Brain microvascular endothelial cell (primary cell): ENCODE data around the gene ARRDC2.
"Not testable (repeated sequence)": the region's sequence is repeated elsewhere in the genome, so short reads cannot be mapped to it uniquely, and the experiment has no call there.

Experiments used
- DNase-seq: peaks from one replicate; pipeline ENCODE4 v3.0.0-alpha.2; 2020
- H3K27ac ChIP-seq: fragments of 250-450 bp; sonication (Bioruptor Pico); 2 replicates; pipeline ENCODE4 v1.5.1; 2020; ENCODE audit warnings: mild to moderate bottlenecking, moderate library complexity
- H3K27me3 ChIP-seq: fragments of 250-450 bp; sonication (Bioruptor Pico); replicated peaks from 2 replicates; pipeline ENCODE4 v1.5.1; 2020; ENCODE audit warnings: mild to moderate bottlenecking
- H3K36me3 ChIP-seq: fragments of 250-450 bp; sonication (Bioruptor Pico); replicated peaks from 2 replicates; pipeline ENCODE4 v1.5.1; 2020; ENCODE audit warnings: mild to moderate bottlenecking
- H3K4me3 ChIP-seq: 2 replicates; pipeline ENCODE4 v1.5.1; 2011; ENCODE audit warnings: low read depth, mild to moderate bottlenecking, control low read depth, low read length, moderate library complexity
- CTCF ChIP-seq: IDR thresholded peaks from 2 replicates; pipeline ENCODE4 v1.5.1; 2011; ENCODE audit warnings: low read depth, mild to moderate bottlenecking, moderate library complexity, low read length, control low read depth, inconsistent platforms; ENCODE audit errors: missing control alignments
- in situ Hi-C: cut with HindIII; loops from 2 replicates; pipeline ENCODE4 v1.10.0; 2017; ENCODE audit warnings: low sequenced_read_pairs, low pct_ligation_motif_present

Gene ARRDC2

DNA sequence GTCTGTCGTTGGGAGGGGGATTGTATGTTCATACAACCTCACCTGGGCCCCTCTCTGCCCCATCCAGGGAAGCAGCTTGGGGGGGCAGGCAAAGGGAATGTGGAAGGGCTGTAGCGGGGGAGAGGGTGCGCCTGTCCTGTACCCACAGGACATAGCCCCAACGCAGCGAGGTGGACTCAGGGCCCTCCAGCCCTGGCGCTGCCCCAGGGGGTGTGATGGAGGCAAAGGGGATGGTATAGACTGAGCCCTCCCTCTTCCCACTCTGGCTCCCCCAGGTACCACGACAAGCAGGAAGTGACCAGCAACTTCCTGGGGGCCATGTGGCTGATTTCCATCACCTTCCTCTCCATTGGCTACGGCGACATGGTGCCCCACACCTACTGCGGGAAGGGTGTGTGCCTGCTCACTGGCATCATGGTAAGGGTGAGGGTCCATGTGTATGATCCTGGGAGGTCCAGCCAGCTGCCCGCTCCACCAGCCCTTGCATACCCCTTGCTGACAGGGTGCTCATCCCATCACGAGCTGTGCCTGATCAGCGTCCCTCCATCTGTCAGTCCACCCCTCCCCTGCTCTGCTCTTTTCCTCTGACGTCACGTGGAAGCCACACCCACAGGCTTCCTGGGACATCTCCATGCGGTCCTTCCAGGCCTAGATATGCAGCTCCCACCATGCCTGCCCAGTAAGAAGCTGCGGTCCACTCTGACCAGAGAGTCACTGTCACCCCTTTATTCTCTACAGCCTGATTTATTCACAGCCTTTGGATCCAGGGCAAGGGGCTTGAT, 22.7 kb upstream of the ARRDC2 start:
- in situ Hi-C loops: no loop called here
- H3K4me3 ChIP-seq: no peak overlapping the region
- no peak for DNase-seq
- no peaks in the 10 kb centered on the region for H3K36me3 ChIP-seq
- H3K27me3 ChIP-seq: no peaks in the 10 kb centered on the region
- TF ChIP-seq CTCF: no peak
- H3K27ac ChIP-seq: no peak overlapping the region

DNA sequence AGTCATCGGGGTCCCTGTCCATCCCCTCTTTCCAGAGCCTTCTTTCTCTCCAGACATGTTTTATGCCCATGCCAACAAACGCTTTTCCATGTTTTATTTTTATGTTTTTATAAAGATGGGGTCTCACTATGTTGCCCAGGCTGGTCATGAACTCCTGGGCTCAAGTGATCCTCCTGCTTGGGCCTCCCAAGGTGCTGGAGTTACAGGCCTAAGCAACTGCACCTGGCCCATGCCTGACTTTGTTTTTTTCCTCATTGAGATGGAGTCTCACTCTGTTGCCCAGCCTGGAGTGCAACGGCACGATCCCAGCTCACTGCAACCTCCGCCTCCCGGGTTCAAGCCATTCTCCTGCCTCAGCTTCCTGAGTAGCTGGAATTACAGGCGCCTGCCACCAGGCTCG, 21.4 kb upstream of the ARRDC2 start:
- DNase-seq, H3K27ac ChIP-seq, H3K36me3 ChIP-seq, in situ Hi-C loops, H3K4me3 ChIP-seq, H3K27me3 ChIP-seq: not testable (repeated sequence)

DNA sequence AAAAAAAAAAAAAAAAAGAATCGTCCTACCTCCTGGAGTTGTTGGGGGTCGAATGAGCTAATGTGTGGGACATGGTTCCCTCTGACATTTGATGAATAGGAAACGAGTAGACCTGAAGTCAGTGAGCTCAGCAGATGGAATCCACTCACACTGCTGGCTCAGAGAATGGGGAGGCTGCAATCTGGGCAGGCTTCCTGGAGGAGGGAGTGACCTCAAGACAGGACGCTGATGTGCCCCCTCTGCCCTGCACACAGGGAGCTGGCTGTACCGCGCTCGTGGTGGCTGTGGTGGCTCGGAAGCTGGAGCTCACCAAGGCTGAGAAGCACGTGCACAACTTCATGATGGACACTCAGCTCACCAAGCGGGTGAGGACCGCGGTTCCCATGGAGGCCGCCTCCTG, 19.8 kb upstream of the ARRDC2 start:
- H3K27me3 ChIP-seq: no peaks in the 10 kb centered on the region
- no peak overlapping the region for H3K27ac ChIP-seq
- no peak for DNase-seq
- H3K36me3 ChIP-seq: no peaks in the 10 kb centered on the region
- no peak overlapping the region for H3K4me3 ChIP-seq
- in situ Hi-C loops: no loop called here
- no peak for TF ChIP-seq CTCF

DNA sequence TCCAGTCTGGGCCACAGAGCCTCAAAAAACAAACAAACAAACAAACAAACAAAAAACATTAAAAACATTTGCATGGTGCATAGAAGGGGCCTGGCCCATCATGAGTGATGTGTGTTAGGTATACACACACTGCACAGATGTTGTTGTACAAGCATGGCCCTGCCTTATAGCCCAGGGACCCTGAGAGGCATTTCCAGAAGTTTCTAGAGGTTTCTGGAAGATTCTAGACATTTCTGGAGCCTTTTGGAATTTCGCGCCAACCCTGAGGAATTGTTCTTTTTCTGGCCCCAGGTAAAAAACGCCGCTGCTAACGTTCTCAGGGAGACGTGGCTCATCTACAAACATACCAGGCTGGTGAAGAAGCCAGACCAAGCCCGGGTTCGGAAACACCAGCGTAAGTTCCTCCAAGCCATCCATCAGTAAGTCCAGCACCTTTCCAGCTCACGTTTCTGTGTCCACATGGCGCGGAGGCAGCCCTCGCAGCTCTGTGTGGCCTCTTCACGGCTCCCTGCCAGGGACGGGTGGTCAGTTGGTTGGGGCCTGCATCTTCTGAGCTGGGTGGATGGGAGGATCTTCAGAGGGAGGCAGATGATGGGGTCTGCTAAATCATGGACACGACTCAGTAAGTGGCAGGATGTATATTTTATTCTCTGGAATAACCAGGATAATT, 18.4 kb upstream of the ARRDC2 start:
- Histone ChIP-seq H3K27me3 (no peaks in the 10 kb centered on the region), H3K4me3 (no peak overlapping the region), H3K36me3 (no peaks in the 10 kb centered on the region), H3K27ac (no peak overlapping the region)
- no peak for DNase-seq
- no peak for TF ChIP-seq CTCF
- in situ Hi-C loops: no loop called here

DNA sequence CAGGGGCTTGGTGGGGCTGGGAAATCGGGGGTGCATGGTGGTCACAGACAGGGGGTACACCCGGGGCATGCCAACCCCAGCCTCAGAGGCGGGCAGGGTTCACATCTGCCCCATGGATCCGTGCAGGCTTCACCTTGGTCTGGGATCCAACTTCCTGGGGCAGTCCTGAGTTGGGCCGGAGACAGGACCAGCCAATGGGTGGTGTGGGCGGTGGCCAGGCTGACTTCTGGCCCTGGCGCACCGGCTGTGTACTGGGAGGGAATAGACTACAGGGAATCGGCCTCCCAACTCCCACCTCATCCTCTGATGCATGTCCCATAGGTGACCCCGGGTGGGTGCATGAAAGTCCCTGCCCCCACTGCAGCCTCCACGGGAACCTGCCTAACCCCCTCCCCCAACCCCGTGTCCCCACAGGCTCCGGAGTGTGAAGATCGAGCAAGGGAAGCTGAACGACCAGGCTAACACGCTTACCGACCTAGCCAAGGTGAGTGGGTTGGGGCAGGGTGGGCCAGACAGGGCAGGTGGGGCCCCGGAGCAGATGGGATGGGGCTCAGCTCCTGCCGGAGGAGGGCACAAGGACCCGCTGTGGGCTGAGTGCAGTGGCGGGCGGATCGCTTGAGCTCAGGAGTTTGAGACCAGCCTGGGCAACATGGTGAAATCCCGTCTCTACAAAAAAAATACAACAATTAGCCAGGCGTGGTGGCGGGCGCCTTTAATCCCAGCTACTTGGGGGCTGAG, 14.7 kb upstream of the ARRDC2 start:
- Histone ChIP-seq H3K27me3 (no peaks in the 10 kb centered on the region), H3K36me3 (no peaks in the 10 kb centered on the region), H3K4me3 (no peak overlapping the region), H3K27ac (no peak overlapping the region)
- no peak for TF ChIP-seq CTCF
- in situ Hi-C loops: no loop called here
- DNase-seq: no peak

DNA sequence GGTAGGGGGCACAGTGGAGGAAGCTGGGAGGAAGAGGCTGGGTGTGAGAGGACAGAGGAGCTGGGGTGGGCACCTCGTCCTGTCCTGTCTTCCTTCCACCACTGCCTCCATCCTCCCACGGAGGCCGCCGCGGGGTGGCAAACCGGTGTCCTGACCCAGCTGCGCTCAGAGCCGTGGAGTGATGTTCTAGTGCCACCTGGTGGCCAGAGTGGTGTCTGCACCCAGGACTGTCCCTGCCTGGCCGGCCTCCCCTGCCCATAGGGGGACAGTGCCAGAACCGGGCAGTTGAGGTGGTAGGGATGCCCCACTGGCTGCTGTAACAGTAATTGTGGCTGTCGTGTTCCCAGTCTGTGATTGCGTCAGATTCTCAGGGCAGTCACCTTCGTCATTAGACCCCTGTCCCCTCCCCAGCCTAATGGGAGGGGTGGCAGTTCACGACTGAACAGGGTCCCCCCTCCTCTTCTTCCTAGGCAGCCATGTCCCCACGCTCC, 11.1 kb upstream of the ARRDC2 start:
- Histone ChIP-seq H3K27me3 (no peaks in the 10 kb centered on the region), H3K27ac (no peak overlapping the region), H3K4me3 (no peak overlapping the region), H3K36me3 (no peaks in the 10 kb centered on the region)
- TF ChIP-seq CTCF: peak; percentile 96
- peak; percentile 68 for DNase-seq
- in situ Hi-C loops: no loop called here
